Gastroesophageal sphincter (tissue), 4 donors: ENCODE measurements around the gene UBA3. TPM values are rescaled to one million over a fixed set of nuclear protein-coding genes. Genes with fewer than 3 reads are reported as not detected.
A peak's percentile ranks its signal among the peaks of the same experiment; 100 is the strongest.

ENCODE experiments used
- ATAC-seq: fragments of 150-250 bp; one replicate; pipeline ENCODE4 v1.9.1; 2016; ENCODE audit warnings: mild to moderate bottlenecking, moderate library complexity
- H3K27ac ChIP-seq, 4 donors: fragments of 200-600 bp; sonication (generic) in 3 of 4; 1 replicate in 3 of 4; 2 replicates in 1 of 4; pipeline ENCODE4 v1.5.1; 2016 to 2019
- H3K27me3 ChIP-seq: fragments of 200-600 bp; sonication (generic); one replicate; pipeline ENCODE4 v1.5.1; 2019
- H3K36me3 ChIP-seq, 2 donors: fragments of 200-600 bp; sonication (generic); one replicate each; pipeline ENCODE4 v1.5.1; 2019; ENCODE audit warnings: control low read depth in 1 of 2
- H3K4me1 ChIP-seq, 3 donors: fragments of 200-600 bp; sonication (generic); 1 replicate in 2 of 3; 2 replicates in 1 of 3; pipeline ENCODE4 v1.5.1; 2016 to 2019; ENCODE audit warnings: control low read depth in 2 of 3
- H3K4me3 ChIP-seq, 2 donors: fragments of 200-600 bp; sonication (generic); one replicate each; pipeline ENCODE4 v1.5.1; 2019; ENCODE audit warnings: mild to moderate bottlenecking in 1 of 2, moderate library complexity in 1 of 2
- H3K9me3 ChIP-seq, 3 donors: fragments of 200-600 bp; sonication (generic); one replicate each; pipeline ENCODE4 v1.5.1; 2017 to 2019; ENCODE audit warnings: control low read depth in 2 of 3
- CTCF ChIP-seq, 4 experiments: fragments of 200-600 bp in 2 of 4; fragments of 450-650 bp in 2 of 4; sonication (generic) in 1 of 4; IDR thresholded peaks; one replicate each; pipeline ENCODE4 v1.5.1; 2017 to 2019; ENCODE audit warnings: antibody characterized with exemption in 4 of 4, mild to moderate bottlenecking in 2 of 4, moderate library complexity in 2 of 4
- EP300 ChIP-seq: sonication (generic); formaldehyde crosslinking; IDR thresholded peaks from one replicate; pipeline ENCODE4 v1.6.1; 2017; ENCODE audit warnings: antibody characterized with exemption, mild to moderate bottlenecking
- POLR2A ChIP-seq, 2 donors: fragments of 450-650 bp; IDR thresholded peaks; one replicate each; pipeline ENCODE4 v1.6.1; 2017; ENCODE audit warnings: antibody characterized with exemption in 2 of 2, mild to moderate bottlenecking in 2 of 2, moderate library complexity in 1 of 2
- POLR2AphosphoS5 ChIP-seq: sonication (generic); formaldehyde crosslinking; IDR thresholded peaks from one replicate; pipeline ENCODE4 v1.6.1; 2017; ENCODE audit warnings: antibody characterized with exemption
- WGBS, 2 donors: methylation state at CpG; one replicate each; pipeline ENCODE4 v1.1.5; 2018; ENCODE audit warnings: low coverage in 1 of 2; 5-methylcytosine and 5-hydroxymethylcytosine counted together
- total RNA-seq, 4 donors: library from RNA; depleted of rRNA; stranded (reverse); fragments of >200 nt; gene quantifications; one replicate each; pipeline ENCODE4 v1.1.0, GENCODE V29; 2016

The UBA3 gene
- total RNA-seq, 4 donors from 2014 or later, result 49.8 to 67.6 (median 54.7) TPM

- Histone ChIP-seq H3K4me1 (peaks cover 19 to 100% (median 36%) of the 10 kb centered on the region in 3 donors), H3K27me3 (no peaks in the 10 kb centered on the region), H3K4me3 (no peak overlapping the region), H3K9me3 (no peaks in the 10 kb centered on the region), H3K36me3 (peaks cover 0 to 8% of the 10 kb centered on the region in 2 donors), H3K27ac (peak overlapping the region in 3 of 4 donors; percentile 35 to 95 (median 90))
- WGBS, 2 donors, result 0 to 78% methylated on average over 1 to 5 of the region's 5 CpGs
- ATAC-seq, result no peak
- TF ChIP-seq CTCF (IDR thresholded peaks at IDR 0.05) (no peak), POLR2A (IDR thresholded peaks at IDR 0.05) (no peak), EP300 (no peak), POLR2AphosphoS5 (no peak)
Measured at GRCh38 chr3:69095636-69096035, 15.5 kb upstream of the UBA3 start.

GRCh38 chr3:69094467-69095205 lies 14.5 kb upstream of the UBA3 start:
- WGBS, 2 donors, result 25 to 29% methylated on average over 7 to 8 of the region's 8 CpGs
- no peak overlapping the region for H3K4me3 ChIP-seq
- H3K4me1 ChIP-seq, result peaks cover 22 to 100% (median 42%) of the 10 kb centered on the region in 3 donors
- H3K9me3 ChIP-seq, result no peaks in the 10 kb centered on the region
- no peaks in the 10 kb centered on the region for H3K27me3 ChIP-seq
- peak in 1 of 4 experiments; percentile 11 for TF ChIP-seq CTCF (IDR thresholded peaks at IDR 0.05)
- no peak for TF ChIP-seq POLR2AphosphoS5
- no peaks in the 10 kb centered on the region for H3K36me3 ChIP-seq
- ATAC-seq, result no peak
- peak overlapping the region; percentile 30 to 95 (median 84) for H3K27ac ChIP-seq

GRCh38 chr3:69092030-69092516 lies 11.9 kb upstream of the UBA3 start:
- H3K4me1 ChIP-seq, result peaks cover 37 to 100% (median 64%) of the 10 kb centered on the region in 3 donors
- WGBS, 2 donors, result 21 to 29% methylated on average over 4 of the region's 4 CpGs
- peak; percentile 14 for ATAC-seq
- H3K27ac ChIP-seq, result peak overlapping the region; percentile 65 to 95 (median 78)
- H3K9me3 ChIP-seq, result no peaks in the 10 kb centered on the region
- no peaks in the 10 kb centered on the region for H3K27me3 ChIP-seq
- H3K4me3 ChIP-seq, result no peak overlapping the region
- H3K36me3 ChIP-seq, result no peaks in the 10 kb centered on the region
- TF ChIP-seq POLR2A (IDR thresholded peaks at IDR 0.05) (no peak), POLR2AphosphoS5 (no peak), EP300 (no peak), CTCF (IDR thresholded peaks at IDR 0.05) (no peak)

- H3K4me3 ChIP-seq, result no peak overlapping the region
- 57 to 70% methylated on average over 4 to 5 of the region's 5 CpGs for WGBS, 2 donors
- TF ChIP-seq POLR2AphosphoS5 (no peak), CTCF (IDR thresholded peaks at IDR 0.05) (no peak), POLR2A (IDR thresholded peaks at IDR 0.05) (no peak), EP300 (no peak)
- no peaks in the 10 kb centered on the region for H3K9me3 ChIP-seq
- peaks cover 37 to 100% (median 67%) of the 10 kb centered on the region in 3 donors for H3K4me1 ChIP-seq
- no peaks in the 10 kb centered on the region for H3K36me3 ChIP-seq
- no peaks in the 10 kb centered on the region for H3K27me3 ChIP-seq
- ATAC-seq, result no peak
- peak overlapping the region; percentile 62 to 95 (median 78) for H3K27ac ChIP-seq
Measured at GRCh38 chr3:69091389-69092029, 11.3 kb upstream of the UBA3 start.
